T-cell (primary cell): Measurements from ENCODE around the gene TMEM248. TPM values are rescaled to one million over a fixed set of nuclear protein-coding genes. Genes with fewer than 3 reads are reported as not detected.
"Not testable (repeated sequence)": the region's sequence is repeated elsewhere in the genome, so short reads cannot be mapped to it uniquely, and the experiment has no call there.

ENCODE experiments used
- ATAC-seq, 4 experiments: fragments of 200-7000 bp in 3 of 4; fragments of 150-1000 bp in 1 of 4; cut with Tn5 transposase; replicated peaks in 1 of 4; 1 replicate in 3 of 4; 2 replicates in 1 of 4; pipeline ENCODE4 v1.10.0; 2021; ENCODE audit warnings: moderate library complexity in 3 of 4, mild to moderate bottlenecking in 2 of 4, moderate number of reproducible peaks in 1 of 4
- CTCF ChIA-PET, 2 donors: fragments of 300-600 bp; sonication (Branson Sonifier 250); formaldehyde crosslinking; loops; one replicate each; lab custom pipeline; 2022; ENCODE audit warnings: antibody characterized with exemption in 2 of 2; lab: Charles Lee
- POLR2A ChIA-PET, 2 donors: fragments of 300-600 bp; sonication (Branson Sonifier 250); formaldehyde crosslinking; loops; one replicate each; lab custom pipeline; 2022; ENCODE audit warnings: antibody characterized with exemption in 2 of 2; lab: Charles Lee
- DNase-seq, 35 experiments: peaks; one replicate each; pipeline versions ENCODE4 v3.0.0 to v3.0.0-alpha.2; 2013 to 2023
- H3K27ac ChIP-seq: one replicate; pipeline ENCODE4 v1.5.1; 2013; ENCODE audit warnings: low read length
- H3K27me3 ChIP-seq, 2 experiments: replicated peaks in 1 of 2; 1 replicate in 1 of 2; 2 replicates in 1 of 2; pipeline versions ENCODE4 v1.6.1 to v1.7.0; 2013; ENCODE audit warnings: low read length in 1 of 2, mixed read lengths in 1 of 2; ENCODE audit not compliant: control insufficient read depth in 2 of 2, insufficient read depth in 2 of 2; ENCODE audit errors: extremely low read depth in 1 of 2
- H3K36me3 ChIP-seq, 2 donors: 1 replicate in 1 of 2; 2 replicates in 1 of 2; pipeline versions ENCODE4 v1.6.1 to v1.7.0; 2013; ENCODE audit warnings: low read length in 1 of 2; ENCODE audit not compliant: control insufficient read depth in 2 of 2, insufficient read depth in 1 of 2; ENCODE audit errors: extremely low read depth in 1 of 2
- H3K4me1 ChIP-seq, 2 experiments: 1 replicate in 1 of 2; 2 replicates in 1 of 2; pipeline versions ENCODE4 v1.6.1 to v1.7.0; 2013; ENCODE audit warnings: low read length in 2 of 2, mixed read lengths in 1 of 2; ENCODE audit not compliant: insufficient read depth in 2 of 2, control insufficient read depth in 1 of 2; ENCODE audit errors: extremely low read depth in 1 of 2
- H3K4me3 ChIP-seq, 2 donors: 1 replicate in 1 of 2; 2 replicates in 1 of 2; pipeline versions ENCODE4 v1.5.1 to v1.7.0; 2013; ENCODE audit warnings: mild to moderate bottlenecking in 2 of 2, low read length in 1 of 2, moderate library complexity in 1 of 2; ENCODE audit not compliant: control insufficient read depth in 1 of 2; ENCODE audit errors: extremely low read depth in 1 of 2
- H3K9me3 ChIP-seq: 2 replicates; pipeline ENCODE4 v1.7.0; 2013
- H3K27ac Mint-ChIP-seq, 2 donors: one replicate each; pipeline ENCODE4 v1.8.0; 2020 to 2021; ENCODE audit warnings: mild to moderate bottlenecking in 2 of 2, mixed read lengths in 2 of 2
- H3K27me3 Mint-ChIP-seq, 2 donors: one replicate each; pipeline ENCODE4 v1.8.0; 2021 to 2022; ENCODE audit warnings: mixed read lengths in 2 of 2
- H3K36me3 Mint-ChIP-seq: one replicate; pipeline ENCODE4 v1.8.0; 2021; ENCODE audit warnings: mixed read lengths
- H3K4me1 Mint-ChIP-seq, 3 donors: one replicate each; pipeline ENCODE4 v1.8.0; 2020 to 2022; ENCODE audit warnings: mixed read lengths in 3 of 3, mild to moderate bottlenecking in 1 of 3
- H3K4me3 Mint-ChIP-seq, 3 donors: one replicate each; pipeline ENCODE4 v1.8.0; 2020 to 2022; ENCODE audit warnings: mild to moderate bottlenecking in 3 of 3, mixed read lengths in 3 of 3, moderate library complexity in 3 of 3
- H3K9me3 Mint-ChIP-seq, 3 donors: one replicate each; pipeline ENCODE4 v1.8.0; 2020 to 2022; ENCODE audit warnings: mixed read lengths in 3 of 3
- WGBS: methylation state at CpG from one replicate; pipeline ENCODE4 v1.1.5; 2013; ENCODE audit warnings: missing lambda C conversion rate; ENCODE audit not compliant: insufficient coverage; 5-methylcytosine and 5-hydroxymethylcytosine counted together
- total RNA-seq, 35 experiments: library from RNA in 6 of 35; stranded (reverse) in 6 of 35; fragments of 120-200 nt in 1 of 35; gene quantifications; one replicate each; pipeline versions ENCODE4 v1.2.1 to v1.2.4 and lab custom pipeline; 2013 to 2026

The TMEM248 gene
- total RNA-seq, 5 donors from 2014 or later (not counting 1 experiment from before 2014, with no cell fraction given): 79.0 to 97.6 (median 91.9) TPM

GRCh38 chr7:66994691-66995049, 73.6 kb downstream of the TMEM248 start:
- peaks cover 0 to 22% of the 10 kb centered on the region in 2 donors for H3K36me3 ChIP-seq
- peak overlapping the region; percentile 98 for H3K27ac ChIP-seq
- peak overlapping the region; percentile 72 to 86 for H3K4me3 ChIP-seq
- H3K27me3 ChIP-seq, CTCF ChIA-PET, H3K9me3 ChIP-seq, H3K27me3 Mint-ChIP-seq, H3K9me3 Mint-ChIP-seq: not testable (repeated sequence)
- peaks cover 6 to 19% of the 10 kb centered on the region in 2 experiments for H3K4me1 ChIP-seq
- DNase-seq: peak; percentile 5 to 75 (median 57)
- Mint-ChIP-seq H3K4me1 (peaks cover 27 to 35% (median 32%) of the 10 kb centered on the region in 3 donors), H3K36me3 (peaks cover 14% of the 10 kb centered on the region), H3K4me3 (peak overlapping the region; percentile 91 to 100 (median 98)), H3K27ac (peak overlapping the region; percentile 100)
- WGBS: 0% methylated on average over 5 of the region's 9 CpGs
- POLR2A ChIA-PET: interaction anchor here in 1 of 2 donors (1.2 to 1.7 kb wide), 3 partner anchors 9 to 254 kb away, joined by 3 to 8 read pairs (median 7); partner anchors contain the start of genes RABGEF1 and TMEM248
- peak; percentile 54 to 59 (median 58) for ATAC-seq

- DNase-seq (peak; percentile 78 to 97 (median 93)), ATAC-seq (peak; percentile 63 to 65 (median 64))
- H3K4me1 Mint-ChIP-seq: peaks cover 27 to 35% (median 32%) of the 10 kb centered on the region in 3 donors
- peak within 1 kb of the TSS; percentile 91 to 100 (median 98) for H3K4me3 Mint-ChIP-seq
- ChIA-PET CTCF (interaction anchor here in 1 of 2 donors (0.5 to 1.2 kb wide), 4 partner anchors 151 to 1244 kb away, joined by 3 read pairs; no protein-coding TSS in a partner anchor), POLR2A (interaction anchor here (0.5 to 1.7 kb wide), 11 partner anchors 8 to 1957 kb away, joined by 3 to 13 read pairs (median 5); partner anchors contain the start of genes RABGEF1 (in 1 of the 2) and TMEM248 (in 1 of the 2))
- not testable (repeated sequence) for H3K27me3 ChIP-seq, H3K9me3 Mint-ChIP-seq, H3K9me3 ChIP-seq, H3K27me3 Mint-ChIP-seq
- peaks cover 0 to 20% of the 10 kb centered on the region in 2 donors for H3K36me3 ChIP-seq
- H3K27ac Mint-ChIP-seq: peak within 1 kb of the TSS; percentile 100
- WGBS: under 1% methylated on average over 46 of the region's 59 CpGs
- H3K4me3 ChIP-seq: peak within 1 kb of the TSS; percentile 80 to 86
- peaks cover 6 to 19% of the 10 kb centered on the region in 2 experiments for H3K4me1 ChIP-seq
- H3K27ac ChIP-seq: peak within 1 kb of the TSS; percentile 98
- peaks cover 14% of the 10 kb centered on the region for H3K36me3 Mint-ChIP-seq
Measured at GRCh38 chr7:66995050-66995776, 74.2 kb downstream of the TMEM248 start, which contains the start of gene SBDS. SBDS (minus strand) TSS chr7:66995586; CDS start chr7:66995417, 169 bp downstream.

GRCh38 chr7:66996444-66997191, 75.6 kb downstream of the TMEM248 start, which contains the start of gene TYW1:
TYW1 (plus strand) TSS chr7:66996833; CDS start chr7:66996979, 146 bp downstream.
- not testable (repeated sequence) for H3K27me3 ChIP-seq, H3K9me3 Mint-ChIP-seq, H3K27me3 Mint-ChIP-seq, H3K9me3 ChIP-seq
- Mint-ChIP-seq H3K36me3 (peaks cover 15% of the 10 kb centered on the region), H3K27ac (peak within 1 kb of the TSS; percentile 97 to 99), H3K4me1 (peaks cover 27 to 38% (median 36%) of the 10 kb centered on the region in 3 donors), H3K4me3 (peak within 1 kb of the TSS; percentile 91 to 100 (median 98))
- WGBS: under 1% methylated on average over 30 of the region's 44 CpGs
- Histone ChIP-seq H3K4me3 (peak within 1 kb of the TSS; percentile 80 to 86), H3K4me1 (peaks cover 6 to 19% of the 10 kb centered on the region in 2 experiments), H3K36me3 (peaks cover 0 to 15% of the 10 kb centered on the region in 2 donors), H3K27ac (peak within 1 kb of the TSS; percentile 70)
- peak; percentile 85 to 87 (median 87) for ATAC-seq
- ChIA-PET POLR2A (interaction anchor here in 1 of 2 donors (0.6 kb wide), 1 partner anchor 403 kb away, joined by 4 read pairs; no protein-coding TSS in a partner anchor), CTCF (interaction anchor here (0.6 to 1.1 kb wide), 3 partner anchors 150 to 530 kb away, joined by 3 read pairs; no protein-coding TSS in a partner anchor)
- DNase-seq: peak; percentile 93 to 99 (median 98)

GRCh38 chr7:67000601-67001258, 79.7 kb downstream of the TMEM248 start:
- H3K4me3 Mint-ChIP-seq, H3K27ac Mint-ChIP-seq, H3K4me1 ChIP-seq, H3K9me3 Mint-ChIP-seq, H3K4me3 ChIP-seq, H3K27me3 Mint-ChIP-seq, H3K9me3 ChIP-seq, ATAC-seq, H3K27me3 ChIP-seq, H3K36me3 ChIP-seq, H3K27ac ChIP-seq, CTCF ChIA-PET, POLR2A ChIA-PET: not testable (repeated sequence)
- Mint-ChIP-seq H3K4me1 (peaks cover 10 to 29% (median 25%) of the 10 kb centered on the region in 3 donors), H3K36me3 (peaks cover 15% of the 10 kb centered on the region)
- no CpG with 5 or more reads among the region's 5 CpGs for WGBS
- peak in 1 of 35 experiments; percentile 19 for DNase-seq

GRCh38 chr7:67004145-67004544, 83.1 kb downstream of the TMEM248 start:
- H3K4me3 ChIP-seq, H3K4me1 ChIP-seq, H3K27ac Mint-ChIP-seq, H3K9me3 Mint-ChIP-seq, H3K9me3 ChIP-seq, ATAC-seq, DNase-seq, H3K27me3 Mint-ChIP-seq, CTCF ChIA-PET, H3K27ac ChIP-seq, POLR2A ChIA-PET, H3K27me3 ChIP-seq, H3K4me3 Mint-ChIP-seq: not testable (repeated sequence)
- no CpG with 5 or more reads among the region's 2 CpGs for WGBS
- peaks cover 5 to 21% of the 10 kb centered on the region in 2 donors for H3K36me3 ChIP-seq
- H3K36me3 Mint-ChIP-seq: peaks cover 35% of the 10 kb centered on the region
- H3K4me1 Mint-ChIP-seq: peaks cover 8 to 23% (median 14%) of the 10 kb centered on the region in 3 donors
